Stromal cell of bone marrow (primary cell): ENCODE measurements around the gene SLC49A3.

ENCODE experiments used
- DNase-seq: peaks from one replicate; pipeline ENCODE4 v3.0.0-alpha.2; 2012; ENCODE audit warnings: low read depth

The SLC49A3 gene

GRCh38 chr4:633406-633805 is 55.5 kb downstream of the SLC49A3 start:
- no peak for DNase-seq

DNA sequence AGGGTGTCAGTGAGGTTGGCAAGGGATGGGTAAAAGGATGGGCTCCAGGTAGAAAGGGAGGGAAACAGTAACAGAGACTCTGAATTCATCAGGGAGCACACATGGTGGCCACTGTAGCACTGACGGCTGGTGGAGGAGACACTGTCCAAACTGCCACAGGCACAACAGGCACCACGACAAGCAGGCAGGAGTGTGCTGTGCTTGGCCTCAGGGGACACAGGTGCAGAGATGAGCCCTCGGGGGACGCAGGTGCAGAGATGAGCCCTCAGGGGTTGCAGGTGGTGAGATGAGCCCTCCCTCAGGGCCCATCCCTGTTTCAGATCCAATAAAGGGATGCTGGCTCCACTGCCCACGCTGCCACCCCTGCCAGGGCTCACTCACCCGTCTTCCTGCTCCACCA is 56.0 kb downstream of the SLC49A3 start:
- DNase-seq = no peak

DNA sequence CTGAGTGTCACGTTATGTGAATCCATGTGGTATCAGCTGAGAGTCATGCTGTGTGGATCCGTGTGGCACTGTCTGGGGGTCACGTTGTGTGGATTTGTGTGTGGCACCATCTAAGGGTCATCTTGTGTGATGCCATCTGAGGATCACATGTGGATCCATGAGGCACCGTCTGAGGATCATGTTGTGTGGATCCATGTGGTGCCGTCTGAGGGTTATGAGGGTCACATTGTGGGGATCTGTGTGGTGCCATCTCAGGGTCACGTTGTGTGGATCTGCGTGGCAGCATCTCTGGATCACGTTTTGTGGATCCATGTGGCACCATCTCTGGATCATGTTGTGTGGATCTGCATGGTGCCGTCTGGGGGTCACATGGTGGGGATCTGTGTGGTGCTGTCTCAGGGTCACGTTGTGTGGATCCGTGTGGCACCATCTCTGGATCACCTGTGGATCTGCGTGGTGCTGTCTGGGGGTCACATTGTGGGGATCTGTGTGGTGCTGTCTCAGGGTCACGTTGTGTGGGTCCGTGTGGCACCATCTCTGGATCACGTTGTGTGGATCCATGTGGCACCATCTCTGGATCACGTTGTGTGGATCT is 56.7 kb downstream of the SLC49A3 start:
- DNase-seq = no peak
